IMR-90 (cell line): ENCODE results near the gene DCUN1D1. TPM values are rescaled to one million over a fixed set of nuclear protein-coding genes. Genes with fewer than 3 reads are reported as not detected.

Source experiments
- ATAC-seq: fragments of 200-7000 bp; cut with Tn5 transposase; 2 replicates; pipeline ENCODE4 v1.9.1; 2020; ENCODE audit warnings: low read depth, mild to moderate bottlenecking, moderate library complexity
- BruUV-seq: library from RNA; stranded (reverse); fragments of 400-500 nt; replicated peaks from 2 replicates; lab custom pipeline; 2021; lab: Mats Ljungman, UMichigan
- CTCF ChIA-PET: fragments of 300-600 bp; formaldehyde crosslinking; extraction: SDS; loops from one replicate; lab custom pipeline; 2021; ENCODE audit warnings: antibody characterized with exemption; lab: Yijun Ruan, JAX
- POLR2A ChIA-PET: fragments of 300-600 bp; sonication (Branson Sonifier 250); formaldehyde crosslinking; loops from one replicate; lab custom pipeline; 2022; ENCODE audit warnings: antibody characterized with exemption; ENCODE audit not compliant: unreplicated experiment; lab: Charles Lee
- DNase-seq: peaks from one replicate; pipeline ENCODE4 v3.0.0; 2013
- H2AFZ ChIP-seq: replicated peaks from 2 replicates; pipeline ENCODE3; 2013; ENCODE audit warnings: low read length, mild to moderate bottlenecking; ENCODE audit not compliant: poor library complexity
- H2AK5ac ChIP-seq: 2 replicates; pipeline ENCODE4 v1.6.1; 2013; ENCODE audit warnings: low read depth, low read length, inconsistent platforms
- H2AK9ac ChIP-seq: replicated peaks from 2 replicates; pipeline ENCODE3; 2013; ENCODE audit warnings: mild to moderate bottlenecking, low read depth, low read length, moderate library complexity; ENCODE audit not compliant: poor library complexity
- H2BK120ac ChIP-seq: 2 replicates; pipeline ENCODE4 v1.6.1; 2013; ENCODE audit warnings: low read depth, low read length, inconsistent platforms
- H2BK15ac ChIP-seq: 3 replicates; pipeline ENCODE4 v1.6.1; 2013; ENCODE audit warnings: low read depth, low read length, inconsistent platforms
- H2BK20ac ChIP-seq: 2 replicates; pipeline ENCODE4 v1.6.1; 2013; ENCODE audit warnings: low read depth, mild to moderate bottlenecking, inconsistent platforms, low read length, moderate library complexity
- H2BK5ac ChIP-seq: 2 replicates; pipeline ENCODE4 v1.6.1; 2013; ENCODE audit warnings: mild to moderate bottlenecking, low read depth, low read length, inconsistent platforms; ENCODE audit not compliant: poor library complexity, severe bottlenecking
- H3K14ac ChIP-seq: replicated peaks from 2 replicates; pipeline ENCODE4 v1.6.1; 2013; ENCODE audit warnings: low read depth, low read length, inconsistent platforms
- H3K18ac ChIP-seq: 2 replicates; pipeline ENCODE4 v1.6.1; 2013; ENCODE audit warnings: low read depth, low read length, control low read depth
- H3K23ac ChIP-seq: 2 replicates; pipeline ENCODE4 v1.6.1; 2013; ENCODE audit warnings: low read depth, low read length, inconsistent platforms
- H3K27ac ChIP-seq: 2 replicates; pipeline ENCODE4 v1.5.1; 2013; ENCODE audit warnings: mild to moderate bottlenecking, control low read depth, low read length; ENCODE audit not compliant: insufficient read depth
- H3K27me3 ChIP-seq: 2 replicates; pipeline ENCODE4 v1.6.1; 2013; ENCODE audit warnings: low read length; ENCODE audit not compliant: control insufficient read depth, insufficient read depth
- H3K36me3 ChIP-seq: 2 replicates; pipeline ENCODE4 v1.6.1; 2013; ENCODE audit warnings: low read length, mixed read lengths; ENCODE audit not compliant: control insufficient read depth, insufficient read depth
- H3K4ac ChIP-seq: 2 replicates; pipeline ENCODE4 v1.6.1; 2013; ENCODE audit warnings: low read depth, low read length, inconsistent platforms
- H3K4me1 ChIP-seq: 2 replicates; pipeline ENCODE4 v1.6.1; 2013; ENCODE audit warnings: low read length, mixed read lengths; ENCODE audit not compliant: control insufficient read depth, insufficient read depth
- H3K4me2 ChIP-seq: 2 replicates; pipeline ENCODE4 v1.6.1; 2013; ENCODE audit warnings: low read depth, mild to moderate bottlenecking, control low read depth, low read length, moderate library complexity
- H3K4me3 ChIP-seq: 2 replicates; pipeline ENCODE4 v1.5.1; 2013; ENCODE audit warnings: low read depth, mild to moderate bottlenecking, control low read depth, low read length, moderate library complexity; ENCODE audit not compliant: insufficient read depth
- H3K56ac ChIP-seq: 2 replicates; pipeline ENCODE4 v1.6.1; 2013; ENCODE audit warnings: low read length, inconsistent platforms; ENCODE audit not compliant: insufficient read depth; ENCODE audit errors: extremely low read depth
- H3K79me1 ChIP-seq, 2 experiments: 2 replicates each; pipeline ENCODE4 v1.6.1; 2013; ENCODE audit warnings: low read length in 2 of 2, inconsistent platforms in 1 of 2, low read depth in 1 of 2
- H3K9ac ChIP-seq: 2 replicates; pipeline ENCODE4 v1.6.1; 2013; ENCODE audit warnings: low read depth, low read length, control low read depth
- H3K9me1 ChIP-seq: 2 replicates; pipeline ENCODE4 v1.6.1; 2013; ENCODE audit warnings: low read length, inconsistent platforms; ENCODE audit not compliant: insufficient read depth
- H3K9me3 ChIP-seq: 2 replicates; pipeline ENCODE4 v1.6.1; 2013; ENCODE audit warnings: low read length; ENCODE audit not compliant: control insufficient read depth, insufficient read depth
- H4K20me1 ChIP-seq: 2 replicates; pipeline ENCODE4 v1.6.1; 2013; ENCODE audit warnings: low read length, inconsistent platforms; ENCODE audit not compliant: insufficient read depth
- H4K5ac ChIP-seq: 2 replicates; pipeline ENCODE4 v1.6.1; 2013; ENCODE audit warnings: mild to moderate bottlenecking, low read depth, low read length, control low read depth
- H4K8ac ChIP-seq, 2 experiments: 2 replicates each; pipeline ENCODE4 v1.6.1; 2013; ENCODE audit warnings: low read depth in 2 of 2, low read length in 2 of 2, control low read depth in 1 of 2, inconsistent platforms in 1 of 2
- H4K91ac ChIP-seq: 2 replicates; pipeline ENCODE4 v1.6.1; 2013; ENCODE audit warnings: low read depth, low read length, inconsistent platforms; ENCODE audit not compliant: insufficient read depth
- CHD1 ChIP-seq: IDR thresholded peaks from 2 replicates; pipeline ENCODE4 v1.6.1; 2012; ENCODE audit warnings: low read depth, low read length, improper control_type of control experiment
- FOS ChIP-seq: fragments of 150-350 bp; IDR thresholded peaks from 2 replicates; pipeline ENCODE4 v1.6.1; 2016; ENCODE audit warnings: low read depth, low read length
- RFX5 ChIP-seq: IDR thresholded peaks from 2 replicates; pipeline ENCODE4 v1.8.0; 2012; ENCODE audit warnings: low read depth, mild to moderate bottlenecking, low read length, moderate library complexity
- WGBS, 2 experiments: methylation state at CpG; one replicate each; pipeline versions ENCODE4 v1.1.5 to v1.1.7; 2013; ENCODE audit warnings: missing lambda C conversion rate in 2 of 2; ENCODE audit not compliant: insufficient read length in 1 of 2; ENCODE audit errors: extremely low coverage in 2 of 2; 5-methylcytosine and 5-hydroxymethylcytosine counted together
- dilution Hi-C: fragments of 300-500 bp; cut with HindIII; formaldehyde crosslinking; loops from one replicate; pipeline ENCODE4 v1.14.3; 2018; ENCODE audit warnings: low sequenced_read_pairs; ENCODE audit not compliant: unreplicated experiment
- in situ Hi-C: fragments of 300-500 bp; cut with MboI; formaldehyde crosslinking; loops from 3 replicates; pipeline ENCODE4 v1.14.3; 2019; ENCODE audit warnings: low sequenced_read_pairs, inconsistent platforms, mixed read lengths
- intact Hi-C: fragments of 100-400 bp; cut with micrococcal nuclease; formaldehyde crosslinking; loops from 2 replicates; pipeline ENCODE4 v1.10.0; 2022
- polyA plus RNA-seq, 3 experiments: library from polyadenylated mRNA; depleted of rRNA; stranded (reverse); fragments of >200 nt; gene quantifications; 2 replicates each; pipeline ENCODE4 v1.2.3, GENCODE V29; 2012; ENCODE audit warnings: low replicate concordance in 1 of 3
- total RNA-seq: library from RNA; depleted of rRNA; stranded (reverse); fragments of >200 nt; gene quantifications from 2 replicates; pipeline ENCODE4 v1.2.3, GENCODE V29; 2012

The DCUN1D1 gene
- total and polyA plus RNA-seq, 2 of the 4 experiments (the other 2 are of a cell fraction): 12.5 to 17.7 TPM

GRCh38 chr3:182979674-182980191 is 605 bp downstream of the DCUN1D1 start:
- Histone ChIP-seq H3K23ac (peak overlapping the region; percentile 80; the same call in 1 of the 2 replicates), H3K4me1 (peaks cover 2% of the 10 kb centered on the region), H2AK5ac (no peak overlapping the region), H2BK120ac (no peak overlapping the region), H4K8ac (no peak overlapping the region; a peak in 1 of 4 replicates), H3K36me3 (no peaks in the 10 kb centered on the region), H3K27me3 (no peaks in the 10 kb centered on the region), H2AK9ac (peak overlapping the region; percentile 53), H2BK5ac (no peak overlapping the region), H4K20me1 (peaks cover 21% of the 10 kb centered on the region), H4K91ac (no peak overlapping the region), H3K14ac (no peak overlapping the region), H2AFZ (peak overlapping the region; percentile 69), H3K9ac (peak overlapping the region; percentile 68), H3K56ac (no peak overlapping the region), H3K9me1 (no peaks in the 10 kb centered on the region), H3K4ac (0 out of 2 replicates have a peak overlapping the region, but pooled peaks have one; percentile 15), H4K5ac (no peak overlapping the region; the same call in 1 of the 2 replicates), H3K9me3 (no peaks in the 10 kb centered on the region), H2BK20ac (no peak overlapping the region), H3K4me2 (peak overlapping the region; percentile 100), H2BK15ac (no peak overlapping the region), H3K4me3 (peak overlapping the region; percentile 80), H3K79me1 (peaks cover 9 to 25% of the 10 kb centered on the region in 2 experiments), H3K27ac (peak overlapping the region; percentile 57), H3K18ac (peak overlapping the region; percentile 3; the same call in 1 of the 2 replicates)
- in situ Hi-C loops (no loop called here), dilution Hi-C loops (no loop called here), intact Hi-C loops (loop anchor here (5.0 kb wide), 1 partner anchor 118 kb away; the partner anchor contains the start of gene MCCC1)
- ChIA-PET POLR2A (no interaction called here), CTCF (no interaction called here)
- WGBS, 2 experiments: no CpG with 5 or more reads among the region's 29 CpGs
- no TSS peak for BruUV-seq
- ATAC-seq: peak; percentile 15
- TF ChIP-seq RFX5: no peak
- TF ChIP-seq FOS: no peak
- TF ChIP-seq CHD1: 0 out of 2 replicates have a peak, but pooled peaks have one; percentile 0
- peak; percentile 5 for DNase-seq
